GM04504 (cell line): ENCODE results near the gene CPT1C.

Source experiments
- DNase-seq: peaks from one replicate; pipeline ENCODE4 v3.0.0-alpha.2; 2012; ENCODE audit warnings: low read depth

Gene CPT1C

GRCh38 chr19:49758292-49758691 lies 67.4 kb downstream of the CPT1C start:
- no peak for DNase-seq

- no peak for DNase-seq
Measured at GRCh38 chr19:49761249-49761624, 70.3 kb downstream of the CPT1C start.

GRCh38 chr19:49761625-49762311 lies 70.9 kb downstream of the CPT1C start:
- DNase-seq, result no peak

DNA sequence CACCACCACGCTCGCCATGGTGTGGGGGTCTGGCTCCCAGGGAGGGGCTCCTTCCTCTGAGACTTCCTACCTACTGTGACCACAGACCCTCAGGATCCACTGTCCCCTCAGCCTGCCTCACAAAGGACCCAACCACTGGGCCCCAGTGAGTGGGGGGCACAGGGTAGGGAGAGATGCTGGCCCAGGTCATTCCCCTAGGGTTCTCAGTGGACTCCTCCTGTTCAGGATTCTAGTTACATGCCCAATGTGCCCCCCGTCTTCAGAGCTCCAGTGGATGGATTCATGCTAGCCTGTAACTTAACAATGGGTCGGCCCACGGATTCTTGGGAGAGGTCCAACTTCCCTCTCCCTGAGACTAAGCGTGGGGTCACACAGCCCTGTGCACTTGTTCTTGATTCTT lies 72.3 kb downstream of the CPT1C start, which contains the start of gene TSKS:
TSS of gene TSKS (minus strand) at position 77 of the 400 bp plus-strand sequence. CDS start at position 18, 59 bp downstream.
- no peak for DNase-seq
